HFFc6 (cell line): Measurements from ENCODE around the gene RAB3A. TPM values are rescaled to one million over a fixed set of nuclear protein-coding genes. Genes with fewer than 3 reads are reported as not detected.
A peak's percentile ranks its signal among the peaks of the same experiment; 100 is the strongest.
"Not testable (repeated sequence)": the region's sequence is repeated elsewhere in the genome, so short reads cannot be mapped to it uniquely, and the experiment has no call there.

Source experiments
- DNase-seq: peaks from one replicate; pipeline ENCODE4 v3.0.0-alpha.2; 2018
- H3K27ac Mint-ChIP-seq: 2 replicates; pipeline ENCODE4 v1.8.0; 2020; ENCODE audit warnings: mild to moderate bottlenecking, mixed read lengths
- H3K27me3 Mint-ChIP-seq: 2 replicates; pipeline ENCODE4 v1.8.0; 2021; ENCODE audit warnings: mild to moderate bottlenecking, moderate library complexity, mixed read lengths; ENCODE audit not compliant: insufficient read depth
- H3K36me3 Mint-ChIP-seq: 2 replicates; pipeline ENCODE4 v1.8.0; 2021; ENCODE audit warnings: low read depth, mixed read lengths
- H3K4me1 Mint-ChIP-seq: 2 replicates; pipeline ENCODE4 v1.8.0; 2020; ENCODE audit warnings: low read depth, mixed read lengths
- H3K4me3 Mint-ChIP-seq: 2 replicates; pipeline ENCODE4 v1.8.0; 2020; ENCODE audit warnings: mild to moderate bottlenecking, moderate library complexity, mixed read lengths
- H3K9me3 Mint-ChIP-seq: 2 replicates; pipeline ENCODE4 v1.8.0; 2020; ENCODE audit warnings: mild to moderate bottlenecking, mixed read lengths
- CTCF ChIP-seq: fragments of 200-600 bp; sonication (generic); IDR thresholded peaks from 2 replicates; pipeline ENCODE4 v1.5.0; 2021; ENCODE audit warnings: antibody characterized with exemption, mild to moderate bottlenecking
- total RNA-seq, 6 experiments: library from RNA; stranded (reverse); fragmentation: NEBNext Ultra II Directional; extraction: Animal tissue kit (Norgen Biotek cat#: 25700); gene quantifications; 2 replicates in 1 of 6; 3 replicates in 5 of 6; pipeline ENCODE4 v1.2.3, GENCODE V29; 2021

Gene RAB3A
- total RNA-seq, 6 experiments from 2014 or later, result 6.1 to 9.0 (median 7.3) TPM

- Mint-ChIP-seq H3K4me3 (no peak overlapping the region), H3K27me3 (peaks cover 12% of the 10 kb centered on the region), H3K27ac (no peak overlapping the region), H3K36me3 (no peaks in the 10 kb centered on the region), H3K4me1 (peaks cover 16% of the 10 kb centered on the region), H3K9me3 (no peaks in the 10 kb centered on the region)
- DNase-seq, result no peak
- TF ChIP-seq CTCF, result no peak
Measured at GRCh38 chr19:18216789-18217188, 12.9 kb upstream of the RAB3A start.

GRCh38 chr19:18214779-18215433, 11.1 kb upstream of the RAB3A start:
- peak; percentile 33 for DNase-seq
- Mint-ChIP-seq H3K36me3 (no peaks in the 10 kb centered on the region), H3K9me3 (no peaks in the 10 kb centered on the region), H3K27me3 (peaks cover 13% of the 10 kb centered on the region), H3K4me1 (peaks cover 22% of the 10 kb centered on the region), H3K4me3 (no peak overlapping the region), H3K27ac (no peak overlapping the region)
- no peak for TF ChIP-seq CTCF

- Mint-ChIP-seq H3K4me1 (peaks cover 42% of the 10 kb centered on the region), H3K27me3 (peaks cover 3% of the 10 kb centered on the region), H3K27ac (no peak overlapping the region), H3K9me3 (no peaks in the 10 kb centered on the region), H3K36me3 (no peaks in the 10 kb centered on the region), H3K4me3 (no peak overlapping the region)
- TF ChIP-seq CTCF, result no peak
- DNase-seq, result no peak
Measured at GRCh38 chr19:18211683-18212082, 7.8 kb upstream of the RAB3A start.

GRCh38 chr19:18209912-18210311, 6.1 kb upstream of the RAB3A start:
- peaks cover 42% of the 10 kb centered on the region for H3K4me1 Mint-ChIP-seq
- not testable (repeated sequence) for H3K27ac Mint-ChIP-seq, H3K9me3 Mint-ChIP-seq, H3K36me3 Mint-ChIP-seq, H3K27me3 Mint-ChIP-seq, H3K4me3 Mint-ChIP-seq, DNase-seq

- DNase-seq, result peak; percentile 74
- Mint-ChIP-seq H3K27me3 (peaks cover 3% of the 10 kb centered on the region), H3K27ac (peak overlapping the region; percentile 67), H3K4me3 (peak overlapping the region; percentile 68), H3K9me3 (no peaks in the 10 kb centered on the region), H3K36me3 (no peaks in the 10 kb centered on the region), H3K4me1 (peaks cover 39% of the 10 kb centered on the region)
- TF ChIP-seq CTCF, result peak; percentile 89
Measured at GRCh38 chr19:18208098-18208951, 4.5 kb upstream of the RAB3A start.

- H3K9me3 Mint-ChIP-seq, result no peaks in the 10 kb centered on the region
- H3K4me3 Mint-ChIP-seq, result no peak overlapping the region; the same call in 1 of the 2 replicates
Measured at GRCh38 chr19:18206018-18206417, 2.2 kb upstream of the RAB3A start.

More at GRCh38 chr19:18206018-18206417, 2.2 kb upstream of the RAB3A start:
- Mint-ChIP-seq H3K4me1 (peaks cover 48% of the 10 kb centered on the region), H3K27ac (peak overlapping the region; percentile 96), H3K36me3 (peaks cover 9% of the 10 kb centered on the region; the same call in 1 of the 2 replicates), H3K27me3 (peaks cover 5% of the 10 kb centered on the region)
- no peak for TF ChIP-seq CTCF
- no peak for DNase-seq
